CD4-positive, alpha-beta T cell treated with Interleukin-17A for 1 hour (primary cell): ENCODE measurements around the gene NCOA4.
A peak's percentile ranks its signal among the peaks of the same experiment; 100 is the strongest.
"Not testable (repeated sequence)": the region's sequence is repeated elsewhere in the genome, so short reads cannot be mapped to it uniquely, and the experiment has no call there.

ENCODE experiments used
- DNase-seq: peaks from one replicate; pipeline ENCODE4 v3.0.0-alpha.2; 2020

NCOA4 gene

DNA sequence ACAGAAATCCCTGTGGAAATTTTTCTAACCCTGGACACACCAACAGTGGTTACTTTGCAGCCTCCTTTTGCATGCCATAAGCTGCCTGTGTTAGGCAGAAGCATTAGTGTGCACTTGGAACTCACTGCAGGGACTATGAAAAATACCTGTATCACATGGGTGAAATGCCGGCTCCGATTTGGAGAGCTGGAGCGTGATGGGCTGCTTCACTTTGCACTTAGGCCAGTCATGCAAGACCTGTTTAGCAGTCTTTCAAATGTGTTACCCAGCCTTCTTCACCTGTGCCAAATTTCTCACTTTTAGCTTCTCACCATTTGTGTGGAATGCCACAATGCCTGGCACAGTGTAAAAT, 11.3 kb downstream of the NCOA4 start:
- DNase-seq: no peak

DNA sequence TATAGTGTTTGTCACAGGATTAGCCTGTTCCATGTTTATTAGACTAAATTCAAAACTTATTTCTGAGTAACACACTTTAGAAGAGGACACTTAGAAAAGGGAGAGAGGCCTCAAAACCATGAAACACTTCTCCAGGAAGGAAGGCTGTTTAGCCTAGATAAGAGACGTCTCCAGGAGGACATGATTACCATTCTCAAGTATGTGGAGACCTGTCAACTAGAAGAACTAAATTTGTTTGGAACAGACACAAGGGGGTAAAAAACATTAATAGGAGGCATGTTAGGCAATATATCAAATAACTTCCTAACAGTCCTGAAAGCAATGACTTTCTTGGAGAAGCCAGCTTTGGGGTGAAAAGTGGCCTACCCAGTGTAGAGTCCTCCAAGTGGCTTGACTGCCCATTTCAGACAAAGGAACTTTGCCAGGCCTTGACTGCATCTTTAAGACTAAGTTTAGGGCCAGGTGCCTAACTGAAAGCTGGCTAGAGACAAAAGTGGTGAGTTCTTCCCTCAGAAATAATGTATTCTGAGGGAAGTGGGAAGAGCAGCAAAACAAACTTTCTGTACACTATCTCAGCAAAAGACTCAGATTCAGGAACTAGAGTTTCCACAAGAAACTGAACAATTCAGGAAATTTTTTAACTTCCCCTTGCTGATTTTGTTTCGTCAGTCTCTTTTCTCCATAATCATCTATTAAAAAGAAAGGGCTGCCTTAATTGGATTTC, 11.8 kb downstream of the NCOA4 start:
- DNase-seq: no peak

DNA sequence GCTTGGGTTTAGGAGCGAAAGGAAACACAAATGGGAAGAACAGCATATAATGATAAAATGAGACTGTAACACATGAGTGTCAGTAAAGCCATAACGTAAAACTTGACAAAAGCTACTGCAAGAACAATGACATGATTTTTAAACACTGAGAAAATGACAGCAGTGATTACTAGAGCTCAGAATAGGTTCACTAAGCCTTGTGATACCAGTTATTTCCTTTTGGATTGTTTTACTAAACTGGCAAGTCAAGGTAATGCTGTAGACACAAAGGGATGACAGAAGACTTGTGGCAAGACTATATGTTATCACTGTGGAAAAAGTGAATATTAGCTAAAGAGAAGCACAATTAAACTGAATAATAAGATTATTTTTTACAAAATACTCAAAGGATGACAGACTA, 12.7 kb downstream of the NCOA4 start:
- DNase-seq: no peak

DNA sequence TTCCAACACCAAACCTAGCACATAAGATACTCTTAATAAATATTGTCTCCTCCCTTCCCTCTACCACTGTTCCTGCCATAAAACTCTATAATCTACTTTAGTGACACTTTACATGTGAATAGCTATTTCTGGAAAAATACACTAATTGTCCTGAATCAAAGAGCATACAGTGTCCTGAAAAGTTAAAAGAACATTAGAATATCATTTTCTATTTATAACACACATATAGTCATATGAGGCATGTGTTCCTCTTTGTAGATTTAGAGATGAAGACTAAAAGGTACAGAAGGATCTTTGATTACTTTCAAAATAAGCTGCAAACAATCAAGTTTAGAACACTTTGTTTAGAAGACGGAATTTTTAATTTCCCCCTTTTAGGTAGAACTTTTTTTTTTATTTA, 13.6 kb downstream of the NCOA4 start:
- DNase-seq: no peak

DNA sequence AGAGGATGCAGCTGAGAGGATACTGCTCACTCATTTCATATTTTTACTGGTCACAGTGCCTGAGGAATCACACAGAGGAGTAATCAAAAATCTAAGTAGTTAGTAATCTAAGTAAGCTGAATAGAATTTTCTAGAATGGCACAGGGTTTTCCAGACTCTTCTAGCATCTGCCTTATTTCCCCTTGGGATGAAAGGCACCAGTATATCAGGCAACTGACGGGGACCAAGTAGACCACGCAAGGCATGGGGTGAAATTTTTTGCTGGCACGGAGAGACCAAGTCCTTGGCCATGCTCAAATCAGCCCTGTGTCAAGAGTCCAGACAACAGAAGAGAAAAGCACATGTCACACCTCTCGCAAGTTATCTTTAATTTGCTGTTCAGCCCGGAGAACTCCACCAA, 14.2 kb downstream of the NCOA4 start:
- DNase-seq: no peak

DNA sequence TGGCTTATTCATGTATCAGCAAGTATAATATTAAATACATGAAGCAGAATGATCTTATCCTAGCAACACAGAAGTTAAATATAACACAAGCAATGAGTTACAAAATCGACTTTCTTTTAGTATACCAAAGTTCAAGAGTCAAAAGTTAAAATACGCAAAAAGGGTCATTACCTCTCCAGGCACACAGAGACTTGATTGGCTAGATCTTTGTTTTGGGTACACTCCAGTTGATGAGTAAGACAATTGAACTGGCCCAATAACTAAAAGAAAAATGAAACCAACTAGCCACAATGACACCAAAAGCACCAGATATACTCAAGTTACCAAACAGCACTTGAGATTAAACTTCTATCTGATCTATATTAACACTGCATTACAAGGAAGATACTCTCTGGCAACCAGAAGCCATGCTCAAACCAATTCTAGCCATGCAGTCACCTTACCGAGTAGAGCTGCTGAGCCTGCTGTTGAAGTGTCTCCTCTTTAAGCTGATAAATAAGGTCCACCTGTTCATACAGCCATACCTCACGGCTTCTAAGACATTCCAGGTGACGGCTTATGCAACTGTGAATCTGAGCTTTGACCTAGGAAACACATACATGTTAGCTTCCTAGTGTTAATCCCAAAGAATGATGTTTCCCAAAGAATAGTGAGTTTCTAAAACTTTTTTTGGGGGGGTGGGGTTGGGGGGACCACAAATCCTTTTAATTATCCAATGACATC, 15.6 kb downstream of the NCOA4 start:
- no peak for DNase-seq

DNA sequence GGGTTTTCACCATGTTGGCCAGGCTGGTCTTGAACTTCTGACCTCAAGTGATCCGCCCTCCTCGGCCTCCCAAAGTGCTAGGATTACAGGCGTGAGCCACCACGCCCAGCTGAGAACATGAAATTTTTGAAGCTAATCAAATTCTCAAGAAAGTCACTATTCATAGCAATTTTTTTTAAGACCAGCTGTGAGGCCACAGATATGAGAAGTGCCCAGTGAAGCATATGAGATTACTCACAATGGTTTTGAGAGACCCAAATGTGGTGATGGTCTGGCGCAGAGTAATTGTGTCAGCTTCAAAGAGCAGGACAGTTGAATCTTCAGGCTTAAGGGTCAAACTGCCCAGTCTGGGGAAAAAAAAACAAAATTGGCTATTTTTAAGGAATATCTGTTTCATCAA, 16.2 kb downstream of the NCOA4 start:
- DNase-seq: no peak

DNA sequence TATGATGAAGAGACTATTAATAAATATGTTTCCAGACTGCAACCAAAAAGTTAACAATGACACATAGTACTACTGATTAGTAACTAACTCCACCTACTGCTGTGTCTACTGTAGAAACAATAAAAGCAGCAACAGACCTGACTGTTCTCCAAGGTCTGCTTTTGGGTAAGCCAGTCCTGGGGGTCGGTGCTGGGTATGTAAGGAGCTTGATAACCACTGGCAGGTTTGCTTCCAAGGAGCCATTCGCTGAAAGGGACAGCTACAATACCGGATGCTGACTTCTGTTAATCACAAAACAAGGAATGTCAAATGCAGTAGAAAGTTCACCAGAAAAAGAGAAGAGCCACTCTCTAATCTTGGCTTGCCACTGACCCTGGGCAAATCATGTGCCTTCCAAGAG, 17.7 kb downstream of the NCOA4 start:
- DNase-seq: no peak

DNA sequence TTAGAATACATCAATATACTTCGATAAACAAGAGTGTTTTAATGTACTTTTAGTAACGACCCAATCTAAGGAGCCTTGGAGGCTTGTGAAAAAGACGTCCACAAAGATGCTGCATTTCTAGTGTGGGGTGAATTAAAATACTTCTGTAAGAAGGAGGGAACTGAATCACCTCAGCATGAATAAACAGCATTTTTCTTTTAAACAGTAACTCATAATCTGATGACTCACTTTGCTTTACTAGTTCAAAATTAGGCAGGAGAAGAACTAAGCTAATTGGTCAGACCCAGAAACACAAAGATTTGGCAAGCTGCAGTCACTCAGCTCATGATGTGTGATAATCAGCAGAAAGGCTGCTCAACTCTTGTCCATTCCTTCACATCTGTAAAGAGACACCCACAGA, 24.2 kb downstream of the NCOA4 start:
- DNase-seq: no peak

DNA sequence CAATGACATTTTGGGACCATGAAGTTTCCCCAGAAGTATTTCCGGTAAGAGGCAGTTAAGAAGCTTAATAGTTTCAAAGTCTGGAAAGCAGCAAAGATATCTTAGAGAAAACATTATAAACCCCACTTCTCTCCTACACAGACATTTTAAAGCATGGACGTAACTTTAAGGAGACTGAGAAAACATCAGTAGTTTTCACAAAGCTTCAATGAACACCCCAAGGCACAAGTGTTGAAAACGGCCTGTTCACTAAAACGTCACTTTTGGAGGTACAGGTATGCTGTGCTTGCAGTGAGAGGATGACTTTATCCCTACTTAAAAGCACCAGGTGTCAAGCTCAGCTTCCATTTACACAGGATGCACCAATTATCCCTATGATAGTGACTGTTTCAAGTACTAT, 25.0 kb downstream of the NCOA4 start:
- DNase-seq: no peak

DNA sequence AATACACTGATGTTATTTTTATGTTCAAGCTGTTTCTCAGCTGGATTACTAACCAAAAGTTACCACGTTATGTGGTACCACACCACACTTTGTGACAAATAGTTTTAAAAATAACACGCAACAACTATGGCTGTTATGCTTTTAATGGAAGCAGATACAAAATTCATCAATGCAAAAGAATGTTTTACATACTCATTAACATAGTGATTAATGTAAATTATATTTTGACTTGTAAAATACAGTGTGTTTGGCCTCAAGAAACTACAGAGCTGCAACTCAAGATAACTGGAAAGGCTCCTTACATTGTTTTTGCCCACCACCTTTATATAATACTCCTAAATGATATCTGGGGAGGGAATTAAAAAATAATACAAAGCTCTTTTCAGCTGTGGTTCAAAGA, 25.5 kb downstream of the NCOA4 start:
- DNase-seq: no peak

DNA sequence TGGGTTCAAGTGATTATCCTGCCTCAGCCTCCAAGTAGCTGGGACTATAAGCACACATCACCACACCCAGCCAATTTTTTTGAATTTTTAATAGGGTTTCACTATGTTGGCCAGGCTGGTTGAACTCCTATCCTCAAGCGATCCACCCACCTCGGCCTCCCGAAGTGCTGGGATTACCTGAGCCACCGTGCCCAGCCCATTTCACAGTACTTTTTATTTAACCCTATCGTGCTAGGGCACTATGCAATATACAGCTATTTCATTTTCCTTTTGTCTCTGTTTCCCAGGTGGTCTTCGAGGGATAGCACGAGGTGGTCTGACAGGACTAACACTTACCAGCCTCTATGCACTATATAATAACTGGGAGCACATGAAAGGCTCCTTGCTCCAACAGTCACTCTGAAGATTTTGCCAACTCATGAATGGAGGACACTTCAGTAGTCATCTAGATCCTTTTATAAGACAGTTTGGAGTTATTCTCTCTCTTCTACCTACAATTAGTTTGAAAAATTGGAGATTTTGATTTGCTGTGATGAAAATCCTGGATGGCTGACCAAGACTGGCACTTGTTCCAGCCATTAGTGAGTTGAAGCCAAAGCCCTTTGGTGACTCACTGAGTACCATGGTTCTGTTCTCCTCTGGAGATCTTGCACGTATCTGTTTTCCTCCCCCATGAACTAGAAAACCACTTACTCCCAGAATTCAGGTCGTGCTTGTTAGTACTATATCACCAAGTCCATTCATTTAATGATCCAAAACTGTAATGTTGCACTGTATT, 27.3 kb downstream of the NCOA4 start:
- no peak for DNase-seq

DNA sequence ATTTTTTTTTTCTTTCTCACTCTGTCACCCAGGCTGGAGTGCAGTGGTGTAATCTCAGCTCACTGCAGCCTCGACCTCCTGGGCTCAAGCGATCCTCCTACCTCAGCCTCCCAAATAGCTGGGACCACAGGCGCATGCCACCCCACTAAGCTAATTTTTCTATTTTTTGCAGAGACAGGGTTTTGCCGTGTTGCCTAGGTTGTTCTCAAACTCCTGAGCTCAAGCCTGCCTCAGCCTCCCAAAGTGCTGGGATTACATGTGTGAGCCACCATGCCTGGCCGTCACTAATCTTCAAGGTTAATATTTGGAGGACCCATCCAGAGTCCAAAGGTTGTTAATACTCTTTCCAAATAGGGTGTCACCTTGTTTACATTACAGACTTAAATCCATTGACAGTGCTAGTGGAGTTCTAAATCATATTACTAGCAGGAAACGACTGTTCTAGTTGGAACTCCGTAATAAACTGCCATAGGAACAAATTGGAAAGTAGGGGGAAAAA, 28.2 kb downstream of the NCOA4 start:
- DNase-seq: not testable (repeated sequence)

DNA sequence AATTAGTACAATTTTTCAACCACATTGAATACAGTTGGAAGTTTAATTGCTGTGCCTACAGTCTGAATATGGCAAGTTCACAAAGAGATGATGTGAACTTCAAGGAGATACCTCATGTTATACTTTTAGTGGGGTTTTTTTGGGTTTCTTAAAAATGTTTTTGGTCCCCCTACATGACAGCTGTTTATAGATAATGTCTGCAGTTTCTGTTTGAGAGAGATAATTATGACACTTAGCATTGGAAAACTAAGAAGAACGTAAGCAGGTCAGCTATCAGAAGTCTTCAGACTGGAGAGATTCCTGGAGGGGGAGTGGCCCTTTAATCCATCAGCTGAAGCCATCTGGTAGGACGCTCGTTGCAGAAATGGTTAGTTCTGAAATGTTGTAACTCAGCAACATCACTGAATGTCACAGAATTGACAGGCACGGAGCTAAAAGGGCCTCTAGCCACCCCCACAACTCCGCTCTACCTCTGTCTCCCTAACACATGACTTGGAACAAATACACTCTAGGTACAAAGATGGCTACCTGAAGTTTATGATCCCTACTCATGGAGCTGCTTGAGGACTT, 29.2 kb downstream of the NCOA4 start:
- no peak for DNase-seq

DNA sequence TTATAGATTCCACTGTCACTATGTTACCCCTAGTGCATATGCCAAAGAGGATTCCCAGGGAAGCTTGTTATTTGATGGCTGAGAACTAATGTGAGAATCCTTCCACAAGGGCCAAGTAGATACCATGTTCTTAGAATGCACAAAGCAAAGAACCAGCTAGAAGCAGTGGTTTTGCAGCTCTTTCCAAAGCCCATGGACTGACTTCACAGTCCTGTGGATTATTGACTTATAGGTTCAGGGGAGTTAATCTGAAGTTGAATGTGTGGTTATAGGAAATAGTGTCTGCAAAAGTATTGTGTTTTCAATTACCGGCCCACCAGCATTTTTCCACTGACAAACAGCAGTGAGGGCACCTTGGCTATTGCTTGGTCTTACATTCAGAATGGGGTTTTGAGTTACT, 29.9 kb downstream of the NCOA4 start:
- DNase-seq: no peak

DNA sequence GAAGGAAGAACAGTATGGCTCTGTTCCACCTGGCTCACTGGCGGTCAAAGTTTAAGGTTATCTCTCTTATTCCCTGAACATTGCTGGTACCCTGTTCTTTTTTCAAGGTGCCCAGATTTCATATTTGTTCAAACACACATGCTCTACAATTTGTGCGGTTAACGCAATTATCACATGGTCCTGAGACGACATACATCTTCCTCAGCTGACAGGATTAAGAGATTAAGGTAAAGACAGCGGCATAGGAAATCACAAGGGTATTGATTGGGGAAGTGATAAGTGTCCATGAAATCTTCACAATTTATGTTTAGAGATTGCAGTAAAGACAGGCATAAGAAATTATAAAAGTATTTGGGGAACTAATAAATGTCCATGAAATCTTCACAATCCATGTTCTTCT, 30.5 kb downstream of the NCOA4 start:
- DNase-seq: not testable (repeated sequence)

DNA sequence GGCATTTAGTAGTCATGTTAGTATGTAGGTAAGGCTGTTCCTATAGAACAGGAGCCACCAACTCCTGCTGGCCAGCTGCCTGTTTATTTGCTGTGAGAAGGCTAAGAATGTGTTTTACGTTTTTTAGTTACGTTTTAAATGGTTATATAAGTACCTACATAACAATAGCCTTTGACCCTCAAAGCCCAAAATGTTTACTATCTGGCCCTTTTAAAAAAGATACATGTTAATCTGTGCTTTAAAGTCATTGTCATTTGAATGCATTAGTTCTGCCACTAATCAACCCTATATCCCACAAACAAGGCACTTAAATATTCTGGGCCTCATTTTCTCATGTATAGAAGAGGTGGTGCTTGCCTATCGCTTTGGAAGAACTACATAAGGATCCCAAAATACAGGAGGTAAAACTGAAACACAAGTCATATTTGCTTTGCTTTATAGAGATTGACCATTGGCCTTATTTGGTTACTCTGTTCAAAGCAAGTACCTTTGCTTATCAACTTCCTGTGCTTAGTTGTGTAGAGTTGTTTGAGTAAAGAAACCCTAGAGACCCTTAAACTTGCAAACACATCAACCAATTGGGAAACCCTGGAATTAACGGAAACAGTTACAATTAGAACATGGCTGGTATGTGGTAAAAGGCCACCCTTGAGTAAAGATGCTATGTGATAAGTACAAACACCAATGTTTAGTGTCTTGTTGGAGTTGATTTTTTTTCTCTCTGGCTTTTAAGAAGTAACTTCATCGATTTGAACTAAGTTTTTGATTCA, 32.2 kb downstream of the NCOA4 start:
- no peak for DNase-seq

DNA sequence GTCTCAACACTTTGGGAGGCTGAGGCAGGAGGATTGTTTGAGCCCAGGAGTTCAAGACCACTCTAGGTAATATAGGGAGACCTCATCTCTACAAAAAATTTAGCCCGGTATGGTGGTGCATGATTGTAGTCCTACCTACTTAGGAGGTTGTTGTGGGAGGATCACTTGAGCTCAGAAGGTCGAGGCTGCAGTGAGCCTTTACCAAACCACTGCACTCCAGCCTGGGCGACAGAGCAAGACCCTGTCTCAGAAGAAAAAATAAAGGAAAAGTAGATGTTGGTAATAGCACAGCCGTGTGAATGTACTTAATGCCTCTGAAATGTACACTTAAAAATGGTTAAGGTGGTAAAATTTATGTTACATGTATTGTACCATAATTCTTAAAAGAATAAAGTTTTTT, 32.9 kb downstream of the NCOA4 start:
- DNase-seq: no peak

DNA sequence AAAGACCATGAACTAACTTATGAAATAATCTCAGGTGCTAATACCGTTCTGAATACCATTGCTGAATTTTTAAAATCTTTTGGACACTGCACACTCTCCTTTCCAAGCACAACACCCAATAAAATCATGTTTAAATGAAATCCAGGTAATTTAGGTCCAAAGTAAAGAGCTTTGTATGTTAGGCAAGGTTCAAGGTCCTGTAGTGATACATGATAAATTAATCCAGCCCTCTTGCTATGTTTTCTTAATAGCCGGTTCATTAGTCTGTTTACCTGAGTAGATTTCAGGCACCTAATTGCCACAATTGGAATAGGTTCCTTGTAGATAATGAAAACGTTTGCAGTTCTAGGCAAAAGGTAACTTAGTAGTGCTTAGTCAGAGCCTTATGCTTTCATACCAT, 44.8 kb downstream of the NCOA4 start:
- DNase-seq: not testable (repeated sequence)

DNA sequence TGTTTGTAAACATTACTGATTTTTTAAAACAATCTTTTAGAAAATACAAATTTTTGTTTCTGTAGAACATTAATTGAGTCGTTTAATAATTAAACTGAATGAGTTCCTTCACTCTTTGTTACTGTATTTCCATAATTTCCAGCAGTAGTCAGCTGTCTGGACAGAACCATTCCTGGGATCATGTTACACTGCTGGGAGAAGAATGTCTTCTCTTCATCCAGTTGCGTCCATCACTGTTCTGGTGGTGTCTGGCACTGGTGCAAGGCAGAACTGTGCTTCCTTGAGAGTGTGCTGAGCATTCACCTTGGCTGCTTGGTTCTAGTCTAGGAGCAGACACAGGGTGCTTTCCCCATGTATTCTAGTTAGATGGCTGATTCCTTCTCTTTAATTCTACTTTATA, 46.0 kb downstream of the NCOA4 start:
- DNase-seq: not testable (repeated sequence)

DNA sequence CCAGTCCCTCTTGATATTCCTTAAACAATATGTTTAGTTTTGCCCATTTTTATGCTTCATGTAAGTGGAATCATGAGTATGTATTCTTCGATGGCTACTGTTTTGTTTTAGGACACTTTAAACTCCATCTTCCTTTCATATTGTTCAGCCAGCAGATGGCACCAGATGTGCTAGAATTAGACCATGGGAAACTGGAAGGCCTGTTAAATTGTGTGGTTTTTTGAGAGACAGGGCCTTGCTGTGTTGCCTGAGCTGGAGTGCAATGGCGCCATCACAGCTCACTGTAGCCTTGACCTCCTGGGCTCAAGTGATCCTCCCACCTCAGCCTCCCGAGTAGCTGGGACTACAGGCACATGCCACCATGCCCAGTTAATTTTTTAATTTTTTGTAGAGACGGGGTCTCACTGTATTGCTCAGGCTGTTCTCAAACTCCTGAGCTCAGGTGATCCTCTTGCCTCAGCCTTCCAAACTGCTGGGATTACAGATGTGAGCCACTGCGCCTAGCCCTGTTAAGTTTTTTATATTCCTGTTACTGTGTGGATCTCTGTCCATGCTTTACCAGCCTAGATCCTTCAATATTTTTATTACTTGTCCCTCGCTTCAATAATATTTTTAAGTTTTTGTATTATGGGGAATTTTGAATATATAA, 46.8 kb downstream of the NCOA4 start:
- DNase-seq: peak; percentile 73

DNA sequence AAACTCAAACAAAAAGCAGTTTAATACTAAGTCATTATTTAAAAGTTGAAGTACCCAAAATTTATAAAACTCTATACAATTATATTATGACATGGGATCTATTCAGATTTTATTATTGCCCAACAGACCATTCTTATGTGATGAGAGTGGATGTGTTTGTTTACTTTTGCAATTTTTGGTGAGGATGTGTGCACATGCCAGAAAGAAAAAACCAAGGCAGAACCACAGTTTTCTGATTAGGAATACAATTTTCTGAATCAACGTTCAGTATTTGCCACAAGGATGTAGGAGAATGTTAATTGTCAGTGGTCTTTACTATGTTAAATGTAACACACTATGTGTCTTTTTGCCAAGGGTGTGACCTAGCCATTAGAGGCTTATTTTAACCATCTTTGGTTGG, 49.1 kb downstream of the NCOA4 start:
- not testable (repeated sequence) for DNase-seq
